H1 (cell line): Measurements from ENCODE around the gene PFKFB3. TPM values are rescaled to one million over a fixed set of nuclear protein-coding genes. Genes with fewer than 3 reads are reported as not detected.

Source experiments
- CTCF ChIA-PET: fragments of 300-600 bp; sonication (Branson Sonifier 250); formaldehyde crosslinking; loops from one replicate; lab custom pipeline; 2021; ENCODE audit not compliant: partially characterized antibody; lab: Charles Lee
- POLR2A ChIA-PET: fragments of 300-600 bp; sonication (Branson Sonifier 250); formaldehyde crosslinking; loops from one replicate; lab custom pipeline; 2021; ENCODE audit warnings: inconsistent platforms; ENCODE audit not compliant: partially characterized antibody; lab: Charles Lee
- DNase-seq, 2 experiments: peaks; one replicate each; pipeline versions ENCODE4 v3.0.0 to v3.0.0-alpha.2; 2010 to 2022; ENCODE audit warnings: low spot score in 2 of 2, low read depth in 1 of 2, mixed read lengths in 1 of 2
- FAIRE-seq: peaks from 2 replicates; lab custom pipeline; 2011; peaks lifted over from hg19 to GRCh38; lab: Jason Lieb, UNC
- H2AFZ ChIP-seq: 2 replicates; pipeline ENCODE4 v1.8.1; 2012; ENCODE audit warnings: low read length, inconsistent platforms
- H2AK5ac ChIP-seq: 2 replicates; pipeline ENCODE4 v1.6.1; 2013; ENCODE audit warnings: low read depth, low read length
- H2BK120ac ChIP-seq: replicated peaks from 2 replicates; pipeline ENCODE3; 2013; ENCODE audit warnings: low read depth, low read length, inconsistent platforms
- H2BK12ac ChIP-seq: 2 replicates; pipeline ENCODE4 v1.6.1; 2013; ENCODE audit warnings: low read depth, low read length
- H2BK15ac ChIP-seq: 2 replicates; pipeline ENCODE4 v1.6.1; 2013; ENCODE audit warnings: low read length
- H2BK20ac ChIP-seq: 2 replicates; pipeline ENCODE4 v1.6.1; 2013; ENCODE audit warnings: low read length
- H2BK5ac ChIP-seq: 2 replicates; pipeline ENCODE4 v1.6.1; 2013; ENCODE audit warnings: low read depth, low read length
- H3K14ac ChIP-seq: 2 replicates; pipeline ENCODE4 v1.6.1; 2013; ENCODE audit warnings: inconsistent platforms; ENCODE audit not compliant: insufficient read length
- H3K18ac ChIP-seq: 2 replicates; pipeline ENCODE4 v1.6.1; 2013; ENCODE audit warnings: low read length; ENCODE audit errors: extremely low read depth
- H3K23ac ChIP-seq: 2 replicates; pipeline ENCODE4 v1.6.1; 2013; ENCODE audit warnings: inconsistent platforms; ENCODE audit not compliant: insufficient read length
- H3K23me2 ChIP-seq: 2 replicates; pipeline ENCODE4 v1.6.1; 2013; ENCODE audit warnings: low read depth, low read length
- H3K27ac ChIP-seq: 2 replicates; pipeline ENCODE4 v1.6.1; 2011; ENCODE audit warnings: low read depth, low read length, inconsistent platforms
- H3K27me3 ChIP-seq, 4 experiments: replicated peaks in 1 of 4; 1 replicate in 1 of 4; 2 replicates in 3 of 4; pipeline versions ENCODE4 v1.6.1 to v1.8.1; 2011 to 2013; ENCODE audit warnings: low read length in 3 of 4, mild to moderate bottlenecking in 3 of 4, inconsistent platforms in 2 of 4, mixed read lengths in 2 of 4, moderate library complexity in 1 of 4; ENCODE audit not compliant: control insufficient read depth in 3 of 4, insufficient read depth in 3 of 4; ENCODE audit errors: extremely low read depth in 1 of 4
- H3K36me3 ChIP-seq, 4 experiments: 2 replicates each; pipeline versions ENCODE4 v1.6.1 to v1.8.1; 2011 to 2013; ENCODE audit warnings: mild to moderate bottlenecking in 4 of 4, low read length in 3 of 4, moderate library complexity in 2 of 4, control low read depth in 1 of 4, inconsistent platforms in 1 of 4; ENCODE audit not compliant: insufficient read depth in 4 of 4, control insufficient read depth in 2 of 4
- H3K4ac ChIP-seq: replicated peaks from 2 replicates; pipeline ENCODE3; 2013; ENCODE audit warnings: low read length, low read depth, mixed read lengths, inconsistent platforms; ENCODE audit not compliant: insufficient read length
- H3K4me1 ChIP-seq, 4 experiments: replicated peaks in 1 of 4; 1 replicate in 1 of 4; 2 replicates in 3 of 4; pipeline versions ENCODE4 v1.6.1 to v1.8.1; 2011 to 2013; ENCODE audit warnings: low read length in 3 of 4, inconsistent platforms in 2 of 4, mixed read lengths in 1 of 4; ENCODE audit not compliant: insufficient read depth in 4 of 4, control insufficient read depth in 3 of 4
- H3K4me2 ChIP-seq, 2 experiments: 2 replicates each; pipeline versions ENCODE4 v1.6.1 to v1.8.1; 2011 to 2013; ENCODE audit warnings: low read depth in 2 of 2, low read length in 2 of 2, control low read depth in 1 of 2, inconsistent platforms in 1 of 2, mild to moderate bottlenecking in 1 of 2; ENCODE audit not compliant: insufficient read depth in 1 of 2
- H3K4me3 ChIP-seq, 4 experiments: fragments of 200-600, 300-600 bp in 1 of 4; sonication (generic), shearing (Covaris generic), sonication (Bioruptor Twin) in 1 of 4; 2 replicates each; pipeline versions ENCODE4 v1.5.1 to v1.8.1; 2011 to 2016; ENCODE audit warnings: low read length in 4 of 4, low read depth in 3 of 4, control low read depth in 2 of 4, inconsistent platforms in 2 of 4, mild to moderate bottlenecking in 2 of 4, mixed read lengths in 1 of 4, moderate library complexity in 1 of 4; ENCODE audit not compliant: insufficient read depth in 2 of 4; ENCODE audit errors: extremely low read depth in 1 of 4
- H3K56ac ChIP-seq: replicated peaks from 2 replicates; pipeline ENCODE3; 2013; ENCODE audit warnings: low read depth, mild to moderate bottlenecking, mixed read lengths, low read length, inconsistent platforms; ENCODE audit not compliant: insufficient read length
- H3K79me1 ChIP-seq: 2 replicates; pipeline ENCODE4 v1.6.1; 2013; ENCODE audit warnings: low read depth, low read length, control low read depth
- H3K79me2 ChIP-seq, 2 experiments: 2 replicates each; pipeline versions ENCODE4 v1.6.1 to v1.8.1; 2012 to 2013; ENCODE audit warnings: low read length in 2 of 2, mild to moderate bottlenecking in 2 of 2, inconsistent platforms in 1 of 2; ENCODE audit not compliant: insufficient read depth in 2 of 2, control insufficient read depth in 1 of 2
- H3K9ac ChIP-seq, 4 experiments: replicated peaks in 1 of 4; 1 replicate in 1 of 4; 2 replicates in 3 of 4; pipeline versions ENCODE4 v1.6.1 to v1.8.1; 2011 to 2013; ENCODE audit warnings: low read depth in 3 of 4, low read length in 3 of 4, control low read depth in 2 of 4, mild to moderate bottlenecking in 2 of 4, moderate library complexity in 2 of 4, inconsistent platforms in 1 of 4; ENCODE audit errors: extremely low read depth in 1 of 4
- H3K9me3 ChIP-seq, 2 experiments: 2 replicates each; pipeline versions ENCODE4 v1.6.1 to v1.8.1; 2012 to 2013; ENCODE audit warnings: mild to moderate bottlenecking in 2 of 2, moderate library complexity in 2 of 2, control low read depth in 1 of 2, inconsistent platforms in 1 of 2, low read depth in 1 of 2, low read length in 1 of 2, mixed read lengths in 1 of 2; ENCODE audit not compliant: insufficient read depth in 2 of 2
- H4K20me1 ChIP-seq, 2 experiments: replicated peaks in 1 of 2; 2 replicates each; pipeline versions ENCODE3 to v1.8.1; 2011 to 2013; ENCODE audit warnings: inconsistent platforms in 2 of 2, low read length in 2 of 2, mild to moderate bottlenecking in 1 of 2; ENCODE audit not compliant: insufficient read depth in 2 of 2, control insufficient read depth in 1 of 2
- H4K5ac ChIP-seq: 2 replicates; pipeline ENCODE4 v1.6.1; 2013; ENCODE audit warnings: low read length, low read depth, mixed read lengths, inconsistent platforms; ENCODE audit not compliant: insufficient read length
- H4K8ac ChIP-seq: 2 replicates; pipeline ENCODE4 v1.8.0; 2013; ENCODE audit warnings: mild to moderate bottlenecking, moderate library complexity, low read length, inconsistent platforms; ENCODE audit not compliant: insufficient read depth; ENCODE audit errors: extremely low read depth
- H4K91ac ChIP-seq: replicated peaks from 2 replicates; pipeline ENCODE3; 2013; ENCODE audit warnings: low read length, mixed read lengths, inconsistent platforms; ENCODE audit not compliant: insufficient read length
- ATF3 ChIP-seq: IDR thresholded peaks from 2 replicates; pipeline ENCODE4 v1.6.1; 2011; ENCODE audit warnings: low read depth, mild to moderate bottlenecking, low read length; ENCODE audit not compliant: insufficient read depth
- BACH1 ChIP-seq: IDR thresholded peaks from 2 replicates; pipeline ENCODE4 v1.6.1; 2012; ENCODE audit warnings: low read length, improper control_type of control experiment
- EGR1 ChIP-seq: IDR thresholded peaks from 2 replicates; pipeline ENCODE4 v1.6.1; 2011; ENCODE audit warnings: low read depth, low read length, borderline replicate concordance
- HDAC6 ChIP-seq: IDR thresholded peaks from one replicate; pipeline ENCODE4 v1.7.1; 2012; ENCODE audit warnings: low read depth, mild to moderate bottlenecking, inconsistent platforms, low read length, moderate library complexity
- KDM4A ChIP-seq: IDR thresholded peaks from one replicate; pipeline ENCODE4 v1.7.1; 2012; ENCODE audit warnings: low read depth, mild to moderate bottlenecking, moderate library complexity, low read length, inconsistent platforms; ENCODE audit not compliant: severe bottlenecking
- RBBP5 ChIP-seq: IDR thresholded peaks from 2 replicates; pipeline ENCODE4 v1.7.1; 2012; ENCODE audit warnings: low read depth, mild to moderate bottlenecking, inconsistent platforms, low read length, moderate library complexity, borderline replicate concordance
- RNF2 ChIP-seq: fragments of 200-900, 300-1000 bp; sonication (generic); IDR thresholded peaks from 2 replicates; pipeline ENCODE4 v1.7.1; 2016; ENCODE audit warnings: borderline replicate concordance, low read depth, mild to moderate bottlenecking, antibody characterized with exemption, low read length; ENCODE audit not compliant: poor library complexity, severe bottlenecking; ENCODE audit errors: missing control alignments
- RXRA ChIP-seq: IDR thresholded peaks from 2 replicates; pipeline ENCODE4 v1.6.1; 2011; ENCODE audit warnings: low read depth, mild to moderate bottlenecking, low read length, moderate library complexity; ENCODE audit not compliant: insufficient read depth
- SAP30 ChIP-seq: fragments of 300-600 bp; sonication (generic); IDR thresholded peaks from 2 replicates; pipeline ENCODE4 v1.7.1; 2012; ENCODE audit warnings: low read length, moderate library complexity, mild to moderate bottlenecking, inconsistent platforms; ENCODE audit not compliant: insufficient read depth, insufficient replicate concordance
- SIRT6 ChIP-seq: IDR thresholded peaks from one replicate; pipeline ENCODE4 v1.7.1; 2012; ENCODE audit warnings: low read length, inconsistent platforms
- SP2 ChIP-seq: IDR thresholded peaks from 2 replicates; pipeline ENCODE4 v1.6.1; 2012; ENCODE audit warnings: mild to moderate bottlenecking, low read length, inconsistent platforms
- SRF ChIP-seq: IDR thresholded peaks from 2 replicates; pipeline ENCODE4 v1.6.1; 2011; ENCODE audit warnings: mild to moderate bottlenecking, low read depth, low read length, moderate library complexity
- TBP ChIP-seq: IDR thresholded peaks from 2 replicates; pipeline ENCODE4 v1.6.1; 2011; ENCODE audit warnings: low read depth, low read length, improper control_type of control experiment
- TCF12 ChIP-seq: IDR thresholded peaks from 2 replicates; pipeline ENCODE4 v1.6.1; 2011; ENCODE audit warnings: low read depth, mild to moderate bottlenecking, low read length
- ZNF274 ChIP-seq: IDR thresholded peaks from 2 replicates; pipeline ENCODE4 v1.7.0; 2012; ENCODE audit warnings: low read length, borderline replicate concordance; ENCODE audit errors: extremely low read depth
- WGBS, 2 experiments: shearing (Covaris generic) in 1 of 2; methylation state at CpG; one replicate each; pipeline versions ENCODE4 v1.1.6 to v1.1.7; 2013 to 2015; ENCODE audit warnings: low lambda C conversion rate in 2 of 2, mixed read lengths in 2 of 2, inconsistent platforms in 1 of 2, low coverage in 1 of 2, missing lambda C conversion rate in 1 of 2; ENCODE audit not compliant: insufficient replicate concordance in 2 of 2, insufficient coverage in 1 of 2, insufficient read length in 1 of 2; ENCODE audit errors: extremely low coverage in 1 of 2, missing lambda C conversion rate in 1 of 2; 5-methylcytosine and 5-hydroxymethylcytosine counted together
- polyA plus RNA-seq, 7 experiments: library from polyadenylated mRNA; depleted of rRNA in 3 of 7; stranded (reverse) in 5 of 7; unstranded in 2 of 7; fragments of >200 nt in 5 of 7; fragments of 200-250 nt in 2 of 7; gene quantifications; 1 replicate in 5 of 7; 2 replicates in 1 of 7; 4 replicates in 1 of 7; pipeline versions ENCODE4 v1.2.1 to v1.2.3, GENCODE V29; 2011 to 2013; ENCODE audit warnings: missing spikeins in 2 of 7, mixed read lengths in 2 of 7
- total RNA-seq: library from RNA; stranded (reverse); fragmentation: NEBNext Ultra II Directional; extraction: Animal tissue kit (Norgen Biotek cat#: 25700); gene quantifications from 2 replicates; pipeline ENCODE4 v1.2.1, GENCODE V29; 2021

The PFKFB3 gene
- total and polyA plus RNA-seq, 2 of the 8 experiments (the other 6 are each of a cell fraction or from before 2014, with no cell fraction given) = 15.6 to 32.0 TPM

GRCh38 chr10:6273351-6273750, 70.6 kb downstream of the PFKFB3 start:
- 95% methylated on average over 11 of the region's 11 CpGs; no CpG with 5 or more reads in 1 of the 2 experiments for WGBS, 2 experiments
- no peak overlapping the region for H3K9ac ChIP-seq
- H4K8ac ChIP-seq = no peak overlapping the region
- ChIA-PET CTCF (no interaction called here), POLR2A (no interaction called here)
- H3K23ac ChIP-seq = no peak overlapping the region
- H2BK120ac ChIP-seq = no peak overlapping the region
- H3K4me2 ChIP-seq = no peak overlapping the region
- H3K4me3 ChIP-seq = no peak overlapping the region
- H3K4me1 ChIP-seq = peaks cover 0 to 4% (median 2%) of the 10 kb centered on the region in 4 experiments; a peak in 3 of 7 replicates
- no peaks in the 10 kb centered on the region for H3K9me3 ChIP-seq
- no peak overlapping the region for H3K56ac ChIP-seq
- H3K27ac ChIP-seq = no peak overlapping the region
- no peak overlapping the region for H3K4ac ChIP-seq
- no peak overlapping the region for H4K5ac ChIP-seq
- DNase-seq (no peak), FAIRE-seq (no peak)
- no peaks in the 10 kb centered on the region for H3K79me1 ChIP-seq
- H3K14ac ChIP-seq = no peak overlapping the region
- no peaks in the 10 kb centered on the region for H3K27me3 ChIP-seq
- H2BK20ac ChIP-seq = no peak overlapping the region
- H2AK5ac ChIP-seq = no peak overlapping the region
- no peaks in the 10 kb centered on the region for H4K20me1 ChIP-seq
- no peaks in the 10 kb centered on the region for H3K36me3 ChIP-seq
- no peaks in the 10 kb centered on the region for H3K79me2 ChIP-seq
- H4K91ac ChIP-seq = no peak overlapping the region
- no peak overlapping the region for H2AFZ ChIP-seq
- H2BK15ac ChIP-seq = no peak overlapping the region
- no peak overlapping the region for H2BK5ac ChIP-seq
- H3K23me2 ChIP-seq = no peaks in the 10 kb centered on the region
- no peak overlapping the region for H2BK12ac ChIP-seq
- H3K18ac ChIP-seq = no peak overlapping the region
- TF ChIP-seq ZNF274 (no peak), TCF12 (no peak), SAP30 (no peak), RBBP5 (no peak), ATF3 (no peak), EGR1 (no peak), SP2 (no peak), KDM4A (no peak), BACH1 (no peak), HDAC6 (no peak), TBP (no peak), RNF2 (no peak), SRF (no peak), RXRA (no peak), SIRT6 (no peak)
